Measurements from ENCODE around the gene FADS1.

FADS1 gene

DNA sequence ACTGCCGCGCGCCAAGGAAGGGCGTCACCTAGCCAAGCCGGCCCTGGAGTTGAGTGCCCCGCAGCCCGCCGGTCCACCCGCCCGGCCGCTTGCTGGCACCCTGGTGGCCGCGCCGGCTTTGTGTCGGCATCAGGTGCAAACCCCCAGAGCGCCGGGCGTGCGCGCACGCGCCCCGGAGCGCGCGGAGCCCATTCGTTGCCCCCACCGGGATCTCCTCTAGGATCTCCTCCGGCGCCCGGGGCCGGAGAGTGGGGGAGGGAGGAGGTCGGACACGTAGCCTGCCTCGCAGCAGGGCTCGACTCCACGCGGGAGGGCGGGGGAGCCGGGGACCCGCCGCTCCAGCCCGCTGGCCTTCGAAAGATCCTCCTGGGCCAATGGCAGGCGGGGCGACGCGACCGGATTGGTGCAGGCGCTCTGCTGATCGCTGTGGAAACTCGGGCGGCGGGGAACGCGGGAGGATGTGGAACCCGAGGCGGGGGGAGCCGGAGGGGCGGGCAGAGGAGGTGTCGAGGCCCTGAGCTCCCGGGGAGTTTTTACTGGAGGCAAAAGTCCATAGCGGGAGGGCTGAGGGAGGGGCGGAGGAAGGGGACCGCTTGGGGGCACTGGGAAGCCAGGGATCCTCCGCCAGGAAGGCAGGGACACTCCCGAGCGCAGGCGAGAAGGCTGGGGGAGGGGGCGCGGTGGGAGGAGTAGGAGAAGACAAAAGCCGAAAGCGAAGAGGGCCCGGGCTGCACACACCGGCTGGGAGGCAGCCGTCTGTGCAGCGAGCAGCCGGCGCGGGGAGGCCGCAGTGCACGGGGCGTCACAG lies 11.0 kb upstream of the FADS1 start, which contains the start of gene FADS2:
Gene FADS2 (plus strand): TSS at position 730 of the 808 bp plus-strand sequence. CDS start 91 bp downstream, outside the sequence.
- DNase-seq (ENCODE audit: low read depth in 2 of 3, low spot score in 1 of 3), result peak; percentile 60 to 68 (median 66)

DNA sequence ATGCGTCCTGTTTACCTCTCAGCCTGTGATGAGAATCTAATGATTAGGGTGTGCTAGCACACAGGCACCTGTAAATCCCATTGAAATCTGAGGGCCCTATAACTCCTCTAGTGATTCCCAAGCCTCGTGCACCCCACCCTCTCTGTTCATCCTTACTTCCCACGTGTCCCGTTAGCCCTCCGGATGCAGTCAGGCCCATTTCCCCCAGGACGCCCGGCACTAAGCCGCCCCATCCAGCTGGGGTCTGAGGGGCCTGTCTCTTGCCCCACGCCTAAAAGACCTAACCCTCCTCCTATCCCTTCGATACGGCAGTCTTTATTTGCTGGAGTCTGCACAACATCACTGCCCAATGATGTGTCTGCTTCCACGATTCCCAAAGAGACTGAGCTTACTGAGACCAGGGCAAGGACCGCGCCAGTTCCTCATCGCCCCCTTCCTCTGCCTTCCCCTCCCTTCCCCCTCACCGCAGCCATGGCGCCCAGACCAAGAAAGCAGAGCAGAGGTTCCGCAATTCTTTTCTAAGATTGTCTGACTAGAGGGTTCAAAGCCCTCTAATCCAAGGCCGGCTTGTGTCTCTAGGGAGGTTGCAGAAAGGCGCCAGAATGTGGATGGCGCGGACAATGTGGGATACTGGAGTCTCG lies 10.2 kb upstream of the FADS1 start:
- no peak for DNase-seq (ENCODE audit: low read depth in 2 of 3, low spot score in 1 of 3)

DNA sequence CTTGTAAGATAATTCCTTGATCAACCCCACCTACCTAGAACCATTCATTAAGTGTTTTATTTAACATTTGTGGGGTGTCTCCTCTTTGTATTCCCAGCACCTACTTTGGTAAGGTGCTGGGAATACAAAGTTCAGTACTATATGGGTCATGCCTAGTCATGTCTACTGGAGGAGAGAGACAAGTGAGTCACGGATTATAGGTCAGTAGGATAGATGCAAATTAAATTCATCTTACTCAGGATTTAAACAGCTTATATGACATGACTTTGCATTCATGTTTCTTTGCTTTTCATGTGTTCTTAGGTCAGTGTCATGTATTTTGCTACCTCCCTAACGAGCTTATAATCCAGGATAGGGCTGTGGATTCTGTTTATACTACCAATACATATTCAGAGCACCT lies 3.4 kb upstream of the FADS1 start:
- no peak for DNase-seq (ENCODE audit: low read depth in 2 of 3, low spot score in 1 of 3)

DNA sequence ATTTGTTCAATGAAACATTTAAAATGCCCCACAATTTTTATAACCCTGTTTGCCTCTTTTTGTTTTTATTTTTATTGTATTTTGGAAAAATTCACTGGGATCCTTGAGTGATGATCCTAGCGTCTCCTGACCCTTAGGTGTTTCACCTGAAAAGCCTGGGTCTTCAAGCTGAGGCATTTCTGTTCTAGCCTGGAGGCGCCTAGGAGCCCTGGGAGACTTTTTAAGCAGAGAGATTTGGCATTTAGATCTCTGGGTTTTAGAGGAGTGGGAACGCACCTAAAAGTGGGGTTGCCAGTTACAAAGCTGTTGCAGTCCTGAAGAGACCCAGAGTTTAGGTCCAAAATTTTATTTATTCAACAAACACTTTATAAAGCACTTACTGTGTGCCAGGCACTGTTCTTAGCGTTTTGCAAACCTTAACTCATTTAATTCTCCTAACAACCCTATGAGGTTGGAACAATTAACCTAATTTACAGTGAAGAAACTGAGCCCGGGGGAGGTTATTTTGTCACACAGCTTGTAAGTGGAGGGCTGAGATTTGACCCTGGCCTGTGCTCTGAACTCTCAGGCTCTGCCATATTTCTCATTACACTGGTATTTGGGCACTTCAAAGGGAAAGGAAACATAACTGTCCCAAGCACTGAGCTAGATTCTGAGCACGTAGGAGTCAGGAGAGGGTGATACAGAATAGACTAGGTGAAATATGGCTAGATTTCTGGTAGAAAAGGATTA lies 834 bp upstream of the FADS1 start:
- DNase-seq (ENCODE audit: low read depth in 2 of 3, low spot score in 1 of 3), result no peak

DNA sequence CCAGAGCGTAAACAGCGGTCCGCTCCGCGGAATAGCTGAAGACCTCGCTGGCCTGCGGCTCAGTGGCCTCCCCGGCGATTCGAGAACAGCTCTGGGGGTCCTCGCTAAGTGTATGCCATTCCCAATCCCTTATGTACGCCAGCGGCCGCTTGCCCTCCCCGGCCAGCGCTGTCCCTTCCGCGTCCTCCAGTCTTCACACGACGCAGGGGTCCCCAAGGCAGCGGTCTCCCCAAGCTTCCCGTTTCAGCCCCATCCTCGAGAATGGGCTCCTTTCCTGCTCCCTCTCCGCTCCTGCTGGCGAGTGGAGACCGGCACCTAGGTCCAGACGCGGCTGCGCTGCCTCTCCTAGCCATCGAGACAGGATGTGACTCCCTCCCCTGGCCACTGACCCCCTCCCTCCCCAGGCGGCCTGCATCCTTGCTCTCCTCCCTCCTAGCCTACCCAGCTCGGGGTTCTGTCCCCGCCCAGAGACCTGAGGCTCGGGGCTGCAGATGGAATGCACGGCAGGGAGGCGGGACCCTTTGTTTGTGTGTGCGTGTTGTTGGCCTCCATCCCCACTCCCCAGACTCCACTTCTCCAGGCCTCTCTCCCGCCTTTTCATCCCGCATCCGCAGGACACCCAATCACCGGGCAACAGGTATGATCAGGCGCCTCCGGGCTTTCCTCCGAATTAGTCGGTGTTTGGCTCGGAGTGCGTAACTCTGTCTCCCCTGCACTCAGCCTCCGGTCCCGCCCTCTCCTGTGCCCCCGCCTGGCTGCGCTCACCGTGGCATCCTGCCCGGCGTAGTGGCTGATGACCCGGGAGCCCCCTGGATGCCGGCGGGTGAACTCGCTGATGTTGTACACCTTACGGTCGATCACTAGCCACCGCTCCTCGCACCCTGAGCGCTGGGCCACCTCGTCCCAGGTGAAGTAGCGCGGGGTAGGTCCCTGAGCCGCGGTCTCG lies 740 bp downstream of the FADS1 start:
- peak in 2 of 3 donors; percentile 34 to 38 for DNase-seq (ENCODE audit: low read depth in 2 of 3, low spot score in 1 of 3)

DNA sequence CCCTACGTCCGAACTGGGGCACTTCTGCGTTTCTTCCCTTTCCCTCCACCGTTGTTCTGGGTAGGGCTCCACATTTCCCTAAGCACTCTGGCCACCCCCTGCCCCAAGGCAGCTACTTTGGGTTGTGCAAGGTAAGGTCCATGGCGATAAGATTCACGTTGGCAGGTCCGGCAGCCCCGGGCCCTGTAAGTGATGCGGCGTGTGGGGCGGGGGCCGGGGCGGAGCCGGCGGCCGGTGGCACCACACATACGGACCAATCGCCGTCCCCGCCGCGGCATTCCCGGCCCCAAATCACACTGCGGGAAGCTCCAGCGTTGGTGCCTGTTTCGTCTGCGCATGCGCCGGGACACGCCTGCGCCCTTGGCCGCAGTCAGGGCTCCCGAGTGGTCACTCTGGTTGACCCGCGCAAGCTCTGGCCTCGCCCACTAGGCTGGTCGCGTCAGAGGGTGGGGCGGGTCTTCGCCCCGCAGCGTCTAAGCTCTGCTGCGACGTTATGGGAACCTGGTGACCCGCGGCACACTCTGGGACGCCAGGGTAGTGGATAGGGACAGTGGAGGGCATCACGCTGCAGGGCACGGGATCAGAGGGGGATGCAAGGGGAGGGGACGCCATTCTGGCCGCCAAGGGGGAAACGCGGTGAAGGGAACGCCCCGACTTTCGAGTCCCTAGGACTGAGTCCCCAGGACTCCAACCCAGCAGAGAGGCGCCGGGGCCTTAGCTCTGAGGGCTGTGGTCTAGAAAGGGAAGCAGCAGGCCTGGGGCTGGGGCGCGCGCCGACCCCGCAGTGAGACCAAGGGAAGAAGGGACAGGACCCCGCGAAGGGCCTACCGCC lies 1.6 kb downstream of the FADS1 start:
- DNase-seq (ENCODE audit: low read depth in 2 of 3, low spot score in 1 of 3), result peak in 2 of 3 donors; percentile 21 to 58

DNA sequence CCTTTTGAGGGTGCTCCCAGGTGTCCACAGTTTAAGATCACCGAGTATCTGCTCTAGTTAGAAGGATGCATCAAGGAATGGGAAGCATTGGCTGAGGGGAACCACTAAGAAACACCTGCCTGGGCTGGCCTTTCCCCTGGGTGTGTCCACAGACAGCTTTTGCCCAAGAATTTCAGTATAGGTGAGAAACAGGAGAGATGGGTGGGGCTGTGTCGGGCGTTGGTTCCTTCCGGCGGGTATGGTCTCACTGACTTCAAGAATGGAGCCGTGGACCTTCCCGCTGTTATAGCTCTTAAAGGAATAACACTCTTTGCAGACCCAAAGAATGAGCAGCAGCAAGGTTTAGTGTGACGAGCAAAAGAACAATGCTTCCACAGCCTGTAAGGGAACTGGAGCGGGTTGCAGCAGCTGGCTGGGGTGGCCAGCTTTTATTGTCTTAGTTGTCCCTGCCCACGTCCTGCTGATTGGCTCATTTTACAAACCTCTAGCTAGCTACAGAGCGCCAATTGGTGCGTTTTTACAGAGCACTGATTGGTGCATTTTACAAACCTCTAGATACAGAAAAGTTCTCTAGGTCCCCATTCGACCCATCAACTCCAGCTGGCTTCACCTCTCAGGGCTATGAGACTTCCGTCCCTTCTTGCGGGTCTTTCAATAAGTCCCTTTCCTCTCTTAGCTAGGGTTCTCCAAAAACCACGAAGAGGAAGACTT lies 2.4 kb downstream of the FADS1 start:
- DNase-seq (ENCODE audit: low read depth in 2 of 3, low spot score in 1 of 3), result peak in 1 of 3 donors; percentile 12

DNA sequence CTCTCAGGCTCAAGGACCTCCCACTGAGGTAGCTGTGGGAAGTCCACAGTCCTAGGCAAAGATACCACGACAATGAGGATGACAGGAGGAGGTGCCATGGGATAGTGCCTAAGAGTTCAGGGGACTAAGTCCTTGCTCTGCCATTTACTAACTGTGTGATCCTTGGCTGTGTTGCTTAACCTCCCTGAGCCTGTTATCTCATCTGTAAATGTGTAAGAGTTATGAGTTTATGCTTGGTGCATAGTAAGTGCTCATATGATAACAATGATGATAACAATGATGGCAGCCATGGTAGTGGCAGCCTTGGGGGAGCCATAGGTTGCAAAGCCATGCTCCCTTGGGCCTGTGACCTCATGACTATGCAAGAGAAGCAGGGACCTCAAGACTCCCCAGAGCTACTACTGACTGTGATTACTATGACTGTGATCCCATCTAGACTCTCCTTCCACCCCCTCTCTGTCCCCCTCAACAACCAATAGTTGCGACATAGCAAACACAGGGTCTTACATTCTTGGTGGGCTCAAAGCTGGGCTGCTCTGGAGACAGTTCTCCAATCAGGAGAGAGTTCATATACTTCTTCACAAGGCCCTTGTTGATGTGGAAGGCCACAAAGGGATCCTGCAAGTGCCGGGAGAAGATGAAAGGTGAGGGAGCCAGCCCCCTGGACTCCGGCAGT lies 3.9 kb downstream of the FADS1 start:
- DNase-seq (ENCODE audit: low read depth in 2 of 3, low spot score in 1 of 3), result no peak

DNA sequence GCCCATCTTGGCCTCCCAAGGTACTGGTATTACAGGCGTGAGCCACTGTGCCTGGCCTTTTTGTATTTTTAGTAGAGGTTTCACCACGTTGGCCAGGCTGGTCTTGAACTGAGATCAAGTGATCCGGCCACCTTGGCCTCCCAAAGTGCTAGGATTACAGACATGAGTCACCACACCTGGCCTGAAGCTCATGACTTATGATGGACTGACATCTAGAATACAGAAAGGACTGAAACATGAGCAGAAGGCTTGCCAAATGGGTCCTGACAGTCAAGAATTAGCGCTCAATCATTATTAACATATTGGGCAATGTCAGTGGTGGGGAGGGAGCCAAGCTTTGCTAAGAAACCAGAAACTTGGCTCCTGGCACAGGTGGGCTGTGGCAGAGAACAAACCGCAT lies 5.0 kb downstream of the FADS1 start:
- no peak for DNase-seq (ENCODE audit: low read depth in 2 of 3, low spot score in 1 of 3)

DNA sequence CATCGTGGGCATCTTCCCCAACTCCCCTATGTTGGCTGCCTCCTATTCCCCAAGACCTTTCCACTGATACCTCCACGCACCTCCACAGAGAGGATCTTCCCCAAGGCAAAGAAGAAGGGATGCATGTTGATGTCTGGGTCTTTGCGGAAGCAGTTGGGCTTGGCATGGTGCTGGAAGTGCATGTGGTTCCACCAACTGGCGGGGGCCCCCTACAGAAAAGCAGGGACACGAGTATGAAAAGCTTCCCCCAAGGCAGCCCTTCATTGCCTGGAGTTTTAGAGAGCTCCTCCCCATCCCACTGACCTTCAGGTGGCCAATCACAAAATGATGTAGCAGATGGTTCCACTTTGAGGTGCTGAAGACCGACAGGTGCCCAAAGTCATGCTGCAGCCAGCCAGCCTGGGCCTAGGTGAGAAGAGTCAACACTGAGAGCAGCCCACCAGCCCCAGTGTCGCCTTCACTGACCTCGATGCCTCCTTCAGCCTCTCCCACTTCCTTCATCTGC lies 6.1 kb downstream of the FADS1 start:
- DNase-seq (ENCODE audit: low read depth in 2 of 3, low spot score in 1 of 3), result no peak

DNA sequence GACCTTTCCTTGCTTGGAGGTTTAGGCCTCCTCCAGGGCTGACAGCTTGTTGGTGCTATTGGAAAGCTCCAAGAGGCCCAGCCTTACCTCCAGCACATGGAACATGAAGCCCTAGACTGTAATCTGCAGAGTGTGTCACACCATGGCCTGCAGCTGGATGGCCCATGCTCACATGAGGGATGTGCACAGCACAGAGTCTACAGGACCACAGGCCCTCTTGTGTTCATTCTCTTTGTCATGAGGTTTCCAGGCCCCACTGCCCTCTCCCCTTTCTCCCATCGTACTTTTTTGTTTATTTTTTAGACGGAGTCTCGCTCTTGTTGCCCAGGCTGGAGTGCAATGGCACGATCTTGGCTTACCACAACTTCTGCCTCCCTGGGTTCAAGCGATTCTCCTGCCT lies 10.0 kb downstream of the FADS1 start:
- DNase-seq (ENCODE audit: low read depth in 2 of 3, low spot score in 1 of 3), result no peak

DNA sequence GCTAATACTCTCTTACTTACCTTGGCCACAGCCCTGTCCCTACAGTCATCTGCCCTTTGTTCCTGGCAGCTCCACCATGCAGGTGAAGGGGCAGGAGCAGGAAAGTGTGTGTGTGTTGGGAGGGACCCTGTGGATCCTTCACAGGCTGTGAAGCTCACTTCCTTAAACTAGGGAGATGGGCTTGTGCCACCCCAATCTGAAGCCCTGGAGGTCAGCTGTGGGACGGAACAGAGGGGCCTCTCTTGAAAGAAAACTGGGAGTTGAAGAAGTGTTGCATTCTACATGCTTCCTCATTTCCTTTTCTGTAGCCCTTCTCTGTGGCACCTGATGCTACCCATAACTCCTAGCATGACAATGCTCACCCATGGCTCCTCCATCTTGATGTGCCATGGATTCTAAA lies 11.7 kb downstream of the FADS1 start:
- DNase-seq (ENCODE audit: low read depth in 2 of 3, low spot score in 1 of 3), result no peak

DNA sequence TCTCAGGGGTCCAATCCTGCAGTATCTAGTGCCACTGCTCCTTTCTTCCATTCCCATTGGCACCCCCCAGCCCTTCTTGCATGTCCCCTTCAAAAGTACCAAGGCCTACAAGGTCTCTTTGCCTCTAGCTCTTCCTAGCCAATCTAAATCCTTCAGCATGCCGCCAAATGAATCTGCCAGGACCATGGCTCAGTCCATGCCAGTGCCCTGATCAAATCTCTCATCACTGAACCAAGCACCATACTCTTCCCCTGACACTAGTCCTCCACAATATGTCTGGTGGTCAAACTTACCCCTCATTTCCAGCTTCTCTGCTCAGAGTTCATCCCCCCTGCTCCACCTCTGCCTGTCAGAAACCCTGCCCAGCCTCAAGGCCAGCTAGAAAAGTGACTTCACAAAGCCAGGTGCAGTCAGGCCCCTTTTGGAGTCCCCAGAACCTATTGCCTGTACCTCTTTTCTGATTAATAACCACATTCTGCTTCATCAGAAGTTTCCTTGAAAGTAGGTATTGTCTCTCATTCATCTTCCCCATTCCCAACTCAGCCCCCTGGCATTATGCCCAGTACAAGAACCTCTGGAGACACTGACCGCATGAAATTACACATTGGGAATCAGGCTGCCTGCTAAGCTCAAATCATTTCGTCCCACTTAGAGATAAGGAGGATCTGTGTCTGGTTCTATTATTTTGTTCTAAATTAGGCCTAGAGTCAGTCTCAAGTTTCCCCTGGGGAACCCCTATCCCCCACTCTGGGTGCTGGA lies 12.7 kb downstream of the FADS1 start:
- DNase-seq (ENCODE audit: low read depth in 2 of 3, low spot score in 1 of 3), result no peak

DNA sequence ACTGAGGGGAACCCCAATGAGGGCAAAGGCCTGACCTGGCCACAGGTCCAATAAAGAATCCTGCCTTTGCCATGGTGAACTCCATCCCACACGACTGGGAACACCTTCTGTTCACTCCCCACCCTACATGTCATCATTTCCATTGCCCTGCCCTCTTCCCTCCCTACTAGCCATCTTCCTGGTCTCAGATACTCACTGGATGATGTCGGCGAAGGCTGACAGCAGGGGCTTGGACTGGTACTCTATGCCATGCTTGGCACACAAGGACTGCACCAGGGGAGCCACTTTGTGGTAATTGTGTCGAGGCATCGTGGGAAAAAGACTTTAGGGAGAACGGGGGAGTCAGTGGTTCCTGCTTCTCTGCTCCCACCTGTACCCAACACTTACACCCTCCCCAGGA lies 14.2 kb downstream of the FADS1 start:
- DNase-seq (ENCODE audit: low read depth in 2 of 3, low spot score in 1 of 3), result no peak

DNA sequence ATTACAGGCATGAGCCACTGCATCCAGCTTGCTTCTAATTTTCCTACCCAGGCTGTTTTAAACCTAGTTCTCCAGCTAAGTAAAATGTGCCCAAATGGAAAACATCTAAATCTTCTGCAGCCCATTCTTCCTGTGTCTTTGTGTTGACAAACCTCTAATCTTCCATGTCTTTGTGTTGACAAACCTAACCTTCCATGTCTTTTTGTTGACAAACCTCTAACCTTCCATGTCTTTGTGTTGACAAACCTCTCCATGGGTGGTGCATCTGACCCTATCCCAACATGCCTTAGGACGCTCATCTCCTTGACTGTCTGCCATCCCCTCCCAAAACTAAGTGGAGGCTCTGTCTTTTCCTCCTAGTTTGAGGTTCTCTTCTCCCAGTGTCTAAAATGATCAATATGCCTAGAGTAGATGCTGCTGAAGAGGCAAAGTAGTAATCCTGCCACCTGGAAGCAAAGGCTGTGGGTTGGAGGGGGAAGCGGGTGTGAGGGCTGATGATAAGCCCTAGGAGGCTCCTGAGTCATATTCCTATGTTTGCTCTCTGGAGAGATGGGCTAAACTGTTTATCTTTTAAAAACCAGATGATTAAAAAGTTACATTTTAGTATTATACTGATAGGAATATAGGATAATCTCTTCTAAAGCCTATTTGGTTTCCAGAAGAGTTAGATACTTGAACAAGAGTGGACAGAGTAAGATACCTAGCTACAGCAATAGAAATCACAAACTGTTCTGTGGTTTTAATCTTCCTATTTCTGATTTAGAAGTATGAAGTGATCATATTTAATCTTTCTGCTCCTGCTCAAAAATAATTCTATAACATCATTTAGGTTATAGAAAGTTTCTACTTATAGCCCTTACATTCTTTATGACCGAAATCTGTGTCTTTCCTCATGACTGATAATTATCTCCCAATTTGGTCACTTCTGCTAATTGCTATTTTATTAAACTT lies 16.2 kb downstream of the FADS1 start:
- no peak for DNase-seq (ENCODE audit: low read depth in 2 of 3, low spot score in 1 of 3)

DNA sequence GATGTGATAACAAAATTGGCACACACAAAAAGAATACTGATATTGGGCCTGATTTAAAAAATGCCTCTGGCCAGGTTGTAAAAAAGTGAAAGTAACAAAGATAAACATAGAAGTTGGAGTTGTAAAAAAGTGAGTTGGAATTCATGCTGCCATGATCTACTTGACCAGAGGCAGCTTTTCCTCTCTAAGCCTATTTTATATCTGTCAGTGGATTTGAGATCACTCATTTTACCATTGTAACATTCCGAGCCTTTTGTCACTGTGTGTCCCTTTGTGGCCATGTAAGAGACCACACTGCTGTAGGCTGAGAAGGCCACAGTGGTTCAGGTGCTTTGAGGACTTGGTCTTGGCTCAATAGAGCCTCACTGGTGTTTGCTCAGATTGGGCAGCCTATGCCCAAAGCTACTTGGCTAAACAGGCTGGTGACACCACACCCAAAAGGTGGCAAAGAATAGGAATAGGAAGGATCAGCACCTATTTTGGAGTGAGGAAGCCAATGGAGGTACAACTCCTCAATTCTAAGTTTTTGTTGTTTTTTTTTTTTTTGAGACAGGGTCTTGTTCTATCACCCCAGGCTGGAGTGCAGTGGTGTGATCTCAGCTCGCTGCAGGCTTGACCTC lies 17.0 kb downstream of the FADS1 start:
- DNase-seq (ENCODE audit: low read depth in 2 of 3, low spot score in 1 of 3), result no peak

Data from stimulated activated CD4-positive, alpha-beta T cell treated with anti-CD3 and anti-CD28 coated beads, Interleukin-12 subunit alpha, Interleukin-12 subunit beta, amount 100 ng/mL, for 48 hours (primary cell).